Stomach (tissue), 4 donors: ENCODE data around the gene IDH3B.

Experiments
- POLR2A ChIP-seq, 4 donors: fragments of 450-650 bp; IDR thresholded peaks; one replicate each; pipeline ENCODE4 v1.6.1; 2016; ENCODE audit warnings: antibody characterized with exemption in 4 of 4, control low read depth in 2 of 4, mild to moderate bottlenecking in 1 of 4, moderate library complexity in 1 of 4
- POLR2AphosphoS5 ChIP-seq, 3 donors: sonication (generic); formaldehyde crosslinking; IDR thresholded peaks; one replicate each; pipeline ENCODE4 v1.6.1; 2016; ENCODE audit warnings: antibody characterized with exemption in 3 of 3
- TF ChIP-seq, protein P1 (sequence below), 7 experiments: fragments of 450-650 bp in 4 of 7; fragments of 200-600 bp in 3 of 7; sonication (generic) in 3 of 7; IDR thresholded peaks; one replicate each; pipeline ENCODE4 v1.5.1; 2016 to 2019; ENCODE audit warnings: antibody characterized with exemption in 7 of 7, control low read depth in 2 of 7, mild to moderate bottlenecking in 1 of 7

DNA sequence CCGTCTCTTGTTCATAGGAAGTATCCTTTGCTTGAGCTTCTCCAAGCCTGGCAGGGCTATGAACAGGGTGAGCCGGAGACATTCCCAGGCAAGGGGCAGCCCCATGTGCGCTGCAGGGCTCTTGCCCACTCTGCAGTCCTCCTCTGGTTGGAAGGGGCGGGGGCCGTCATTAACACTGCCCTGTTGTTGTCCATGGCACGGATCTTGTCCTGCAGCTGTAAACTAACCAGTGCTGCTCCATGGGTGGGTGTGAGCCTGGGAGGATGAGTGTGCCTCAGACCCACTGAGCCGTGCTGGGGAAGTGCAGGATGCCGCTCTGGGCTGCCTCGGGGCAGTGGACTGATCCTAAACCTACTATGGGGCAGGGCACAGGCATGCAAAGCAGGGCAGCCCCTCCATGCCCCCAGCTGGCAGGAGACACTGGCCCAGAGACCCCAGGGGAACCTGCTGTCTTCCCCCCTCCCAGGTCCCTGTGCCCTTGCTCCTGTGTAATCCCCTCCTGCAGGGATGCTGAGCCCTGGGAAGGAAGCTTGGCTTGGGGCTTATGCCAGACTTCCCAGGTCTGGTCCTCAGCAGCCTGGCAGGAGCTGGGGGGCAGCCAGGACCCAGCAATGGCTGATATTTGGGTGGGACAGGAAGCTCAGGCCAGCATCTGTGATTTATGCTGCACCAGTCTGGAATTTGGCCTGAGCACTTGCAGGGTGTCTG lies 37.1 kb upstream of the IDH3B start:
- TF ChIP-seq, protein P1, sequence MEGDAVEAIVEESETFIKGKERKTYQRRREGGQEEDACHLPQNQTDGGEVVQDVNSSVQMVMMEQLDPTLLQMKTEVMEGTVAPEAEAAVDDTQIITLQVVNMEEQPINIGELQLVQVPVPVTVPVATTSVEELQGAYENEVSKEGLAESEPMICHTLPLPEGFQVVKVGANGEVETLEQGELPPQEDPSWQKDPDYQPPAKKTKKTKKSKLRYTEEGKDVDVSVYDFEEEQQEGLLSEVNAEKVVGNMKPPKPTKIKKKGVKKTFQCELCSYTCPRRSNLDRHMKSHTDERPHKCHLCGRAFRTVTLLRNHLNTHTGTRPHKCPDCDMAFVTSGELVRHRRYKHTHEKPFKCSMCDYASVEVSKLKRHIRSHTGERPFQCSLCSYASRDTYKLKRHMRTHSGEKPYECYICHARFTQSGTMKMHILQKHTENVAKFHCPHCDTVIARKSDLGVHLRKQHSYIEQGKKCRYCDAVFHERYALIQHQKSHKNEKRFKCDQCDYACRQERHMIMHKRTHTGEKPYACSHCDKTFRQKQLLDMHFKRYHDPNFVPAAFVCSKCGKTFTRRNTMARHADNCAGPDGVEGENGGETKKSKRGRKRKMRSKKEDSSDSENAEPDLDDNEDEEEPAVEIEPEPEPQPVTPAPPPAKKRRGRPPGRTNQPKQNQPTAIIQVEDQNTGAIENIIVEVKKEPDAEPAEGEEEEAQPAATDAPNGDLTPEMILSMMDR (IDR thresholded peaks at IDR 0.05) = no peak
- TF ChIP-seq POLR2A (IDR thresholded peaks at IDR 0.05) (no peak), POLR2AphosphoS5 (IDR thresholded peaks at IDR 0.05) (no peak)
